Loucy (cell line): ENCODE results near the gene GUSB.

Experiments used
- H2AFZ ChIP-seq: fragments of 200-600 bp; sonication (generic); 2 replicates; pipeline ENCODE4 v1.6.0; 2016; ENCODE audit warnings: antibody characterized with exemption, mild to moderate bottlenecking, low read length, moderate library complexity
- H3F3A ChIP-seq: fragments of 200-600 bp; 2 replicates; pipeline ENCODE4 v1.6.0; 2016; ENCODE audit warnings: antibody characterized with exemption, low read depth, mild to moderate bottlenecking
- H3K27me3 ChIP-seq: fragments of 200-600 bp; sonication (generic); 2 replicates; pipeline ENCODE4 v1.6.1; 2014; ENCODE audit warnings: low read length, mild to moderate bottlenecking; ENCODE audit not compliant: insufficient read depth, poor library complexity, severe bottlenecking
- H3K36me3 ChIP-seq: fragments of 200-600 bp; sonication (generic); 2 replicates; pipeline ENCODE4 v1.6.1; 2016; ENCODE audit warnings: low read length; ENCODE audit not compliant: insufficient read depth
- H3K4me1 ChIP-seq: fragments of 200-600 bp; sonication (generic); 2 replicates; pipeline ENCODE4 v1.5.1; 2014; ENCODE audit warnings: low read length, mild to moderate bottlenecking; ENCODE audit not compliant: insufficient read depth, poor library complexity, severe bottlenecking
- H3K4me2 ChIP-seq: fragments of 200-600 bp; sonication (generic); 2 replicates; pipeline ENCODE4 v1.6.0; 2014; ENCODE audit warnings: antibody characterized with exemption, low read length, low read depth, mild to moderate bottlenecking; ENCODE audit not compliant: poor library complexity, severe bottlenecking
- H3K4me3 ChIP-seq: fragments of 200-600 bp; sonication (generic); 2 replicates; pipeline ENCODE4 v1.5.1; 2014; ENCODE audit warnings: low read length, mild to moderate bottlenecking, mixed read lengths; ENCODE audit not compliant: poor library complexity, severe bottlenecking
- H3K79me2 ChIP-seq: fragments of 200-600 bp; sonication (generic); 2 replicates; pipeline ENCODE4 v1.6.1; 2014; ENCODE audit warnings: low read length; ENCODE audit not compliant: insufficient read depth
- H3K9ac ChIP-seq: fragments of 200-600 bp; sonication (generic); 2 replicates; pipeline ENCODE4 v1.6.0; 2014; ENCODE audit warnings: mild to moderate bottlenecking, low read depth, low read length, moderate library complexity; ENCODE audit not compliant: poor library complexity, severe bottlenecking
- H3K9me2 ChIP-seq: fragments of 200-600 bp; sonication (generic); replicated peaks from 2 replicates; pipeline ENCODE4 v1.6.1; 2016; ENCODE audit warnings: low read depth, low read length, mixed read lengths
- H3K9me3 ChIP-seq: fragments of 200-600 bp; sonication (generic); 2 replicates; pipeline ENCODE4 v1.6.1; 2014; ENCODE audit warnings: mild to moderate bottlenecking, antibody characterized with exemption, low read length, low read depth; ENCODE audit not compliant: insufficient read depth
- H4K20me1 ChIP-seq: fragments of 200-600 bp; sonication (generic); 2 replicates; pipeline ENCODE4 v1.6.0; 2014; ENCODE audit warnings: antibody characterized with exemption, low read length, mild to moderate bottlenecking; ENCODE audit not compliant: insufficient read depth, poor library complexity, severe bottlenecking
- EZH2phosphoT487 ChIP-seq: fragments of 200-600 bp; IDR thresholded peaks from 2 replicates; pipeline ENCODE4 v1.6.1; 2018; ENCODE audit warnings: antibody characterized with exemption, mild to moderate bottlenecking, moderate library complexity, borderline replicate concordance
- TF ChIP-seq, protein P1 (sequence below): fragments of 200-600 bp; sonication (generic); conservative IDR thresholded peaks from 2 replicates; pipeline ENCODE4 v1.5.1; 2014; ENCODE audit warnings: mild to moderate bottlenecking, antibody characterized with exemption, low read length

The GUSB gene

DNA sequence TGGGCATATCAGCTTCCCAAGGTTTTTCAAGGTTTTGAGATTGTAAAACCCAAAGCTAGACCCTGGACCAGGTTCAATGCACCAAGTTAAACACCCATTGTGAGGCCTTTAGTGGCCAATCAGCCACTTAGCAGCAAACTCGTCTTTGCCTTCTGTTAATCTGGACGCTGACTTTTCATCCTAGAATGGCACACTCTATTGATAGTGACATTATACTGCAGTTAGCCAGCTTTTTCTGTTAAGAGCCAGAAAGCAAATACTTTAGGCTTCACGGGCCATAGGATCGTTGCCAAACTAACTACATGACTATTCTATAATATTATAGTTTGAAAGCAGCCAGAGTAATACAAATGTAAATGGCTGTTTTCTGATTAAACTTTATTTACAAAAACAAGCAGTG, 57.8 kb downstream of the GUSB start:
- peaks cover 3% of the 10 kb centered on the region for H3K4me1 ChIP-seq
- peaks cover 32% of the 10 kb centered on the region for H4K20me1 ChIP-seq
- H3K4me2 ChIP-seq = no peak overlapping the region
- no peaks in the 10 kb centered on the region for H3K9me2 ChIP-seq
- H3K36me3 ChIP-seq = peaks cover 2% of the 10 kb centered on the region; the same call in 1 of the 2 replicates
- no peaks in the 10 kb centered on the region for H3F3A ChIP-seq
- no peak overlapping the region for H2AFZ ChIP-seq
- no peaks in the 10 kb centered on the region for H3K9me3 ChIP-seq
- no peak for TF ChIP-seq EZH2phosphoT487
- TF ChIP-seq, protein P1, sequence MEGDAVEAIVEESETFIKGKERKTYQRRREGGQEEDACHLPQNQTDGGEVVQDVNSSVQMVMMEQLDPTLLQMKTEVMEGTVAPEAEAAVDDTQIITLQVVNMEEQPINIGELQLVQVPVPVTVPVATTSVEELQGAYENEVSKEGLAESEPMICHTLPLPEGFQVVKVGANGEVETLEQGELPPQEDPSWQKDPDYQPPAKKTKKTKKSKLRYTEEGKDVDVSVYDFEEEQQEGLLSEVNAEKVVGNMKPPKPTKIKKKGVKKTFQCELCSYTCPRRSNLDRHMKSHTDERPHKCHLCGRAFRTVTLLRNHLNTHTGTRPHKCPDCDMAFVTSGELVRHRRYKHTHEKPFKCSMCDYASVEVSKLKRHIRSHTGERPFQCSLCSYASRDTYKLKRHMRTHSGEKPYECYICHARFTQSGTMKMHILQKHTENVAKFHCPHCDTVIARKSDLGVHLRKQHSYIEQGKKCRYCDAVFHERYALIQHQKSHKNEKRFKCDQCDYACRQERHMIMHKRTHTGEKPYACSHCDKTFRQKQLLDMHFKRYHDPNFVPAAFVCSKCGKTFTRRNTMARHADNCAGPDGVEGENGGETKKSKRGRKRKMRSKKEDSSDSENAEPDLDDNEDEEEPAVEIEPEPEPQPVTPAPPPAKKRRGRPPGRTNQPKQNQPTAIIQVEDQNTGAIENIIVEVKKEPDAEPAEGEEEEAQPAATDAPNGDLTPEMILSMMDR = no peak
- H3K4me3 ChIP-seq = no peak overlapping the region
- no peaks in the 10 kb centered on the region for H3K27me3 ChIP-seq
- H3K9ac ChIP-seq = no peak overlapping the region
- peaks cover 51% of the 10 kb centered on the region for H3K79me2 ChIP-seq

DNA sequence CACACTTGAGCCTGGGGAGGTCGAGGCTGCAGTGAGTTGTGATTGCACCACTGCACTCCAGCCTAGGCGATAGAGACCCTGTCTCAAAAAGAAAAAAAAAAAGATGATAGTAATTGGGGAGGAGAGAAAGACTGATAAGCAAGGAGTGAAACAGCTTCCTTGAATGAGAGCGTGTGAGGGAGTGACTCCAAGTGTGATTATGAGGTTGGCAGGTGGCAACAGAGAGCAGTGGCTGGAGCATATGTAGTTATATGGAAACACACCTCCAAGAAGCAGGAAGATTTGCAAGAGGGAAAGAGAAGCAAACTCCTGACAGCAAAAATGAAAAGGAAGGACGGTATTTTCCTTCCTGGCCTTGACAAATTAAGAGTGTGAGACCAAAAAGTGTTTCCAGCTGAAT, 58.7 kb downstream of the GUSB start:
- Histone ChIP-seq H3K36me3 (peaks cover 4% of the 10 kb centered on the region; the same call in 1 of the 2 replicates), H3K9ac (no peak overlapping the region), H3F3A (no peaks in the 10 kb centered on the region), H3K4me2 (no peak overlapping the region), H3K4me1 (peaks cover 3% of the 10 kb centered on the region), H3K9me2 (no peaks in the 10 kb centered on the region), H4K20me1 (peaks cover 27% of the 10 kb centered on the region), H2AFZ (no peak overlapping the region), H3K9me3 (no peaks in the 10 kb centered on the region), H3K27me3 (no peaks in the 10 kb centered on the region), H3K4me3 (no peak overlapping the region), H3K79me2 (peaks cover 44% of the 10 kb centered on the region)
- TF ChIP-seq, protein P1 = no peak
- no peak for TF ChIP-seq EZH2phosphoT487

DNA sequence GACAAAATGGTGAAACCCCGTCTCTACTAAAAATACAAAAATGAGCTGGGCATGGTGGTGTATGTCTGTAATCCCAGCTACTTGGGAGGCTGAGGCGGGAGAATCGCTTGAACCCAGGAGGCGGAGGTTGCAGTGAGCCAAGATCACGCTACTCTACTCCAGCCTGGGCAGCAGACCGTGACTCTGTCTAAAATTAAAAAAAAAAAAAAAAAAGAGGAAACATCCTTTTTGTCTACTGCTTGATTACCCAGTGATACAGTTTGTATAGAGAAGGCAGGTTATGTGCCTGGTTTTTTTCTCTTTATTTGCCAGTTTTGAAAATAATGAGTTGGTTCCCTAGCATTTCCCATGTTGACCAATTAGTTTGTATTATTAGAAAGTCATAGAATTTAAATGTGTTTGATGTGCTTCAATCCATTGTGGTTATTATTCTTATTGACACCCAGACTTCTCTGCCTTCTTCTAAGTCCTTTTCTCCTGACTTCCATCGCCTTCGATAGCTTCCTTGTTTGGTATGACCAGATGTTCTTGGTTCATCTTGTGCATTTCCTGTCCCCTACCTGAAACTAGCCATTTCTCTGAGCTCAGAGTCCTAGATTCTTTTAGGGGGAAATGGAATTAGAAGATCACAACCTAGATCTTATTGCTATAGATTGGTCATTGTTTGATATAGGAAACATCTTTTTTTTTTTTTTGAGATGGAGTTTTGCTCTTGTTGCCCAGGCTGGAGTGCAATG, 65.9 kb downstream of the GUSB start:
- Histone ChIP-seq H3K9me3 (no peaks in the 10 kb centered on the region), H3K9ac (no peak overlapping the region), H2AFZ (no peak overlapping the region), H3K4me3 (no peak overlapping the region), H4K20me1 (no peaks in the 10 kb centered on the region), H3F3A (no peaks in the 10 kb centered on the region), H3K4me2 (no peak overlapping the region), H3K9me2 (no peaks in the 10 kb centered on the region), H3K36me3 (peaks cover 4% of the 10 kb centered on the region; the same call in 1 of the 2 replicates), H3K27me3 (no peaks in the 10 kb centered on the region), H3K4me1 (peaks cover 6% of the 10 kb centered on the region), H3K79me2 (peaks cover 20% of the 10 kb centered on the region; the same call in 1 of the 2 replicates)
- no peak for TF ChIP-seq EZH2phosphoT487
- TF ChIP-seq, protein P1 = no peak
